GM19099 (cell line): ENCODE measurements around the gene SDF2.

Experiments used
- POLR2A ChIP-seq: IDR thresholded peaks from 3 replicates; pipeline ENCODE4 v1.6.1; 2011; ENCODE audit warnings: low read depth; ENCODE audit not compliant: insufficient read length; ENCODE audit errors: extremely low read depth

The SDF2 gene

GRCh38 chr17:28698253-28698941 is 36.7 kb upstream of the SDF2 start:
- no peak for TF ChIP-seq POLR2A

- no peak for TF ChIP-seq POLR2A
These were observed 32.2 kb upstream of the SDF2 start for GRCh38 chr17:28693869-28694268.

- TF ChIP-seq POLR2A: no peak
These were observed 27.3 kb upstream of the SDF2 start for GRCh38 chr17:28689011-28689410.

GRCh38 chr17:28688481-28688880 is 26.8 kb upstream of the SDF2 start:
- no peak for TF ChIP-seq POLR2A

- TF ChIP-seq POLR2A: no peak
These were observed 24.6 kb upstream of the SDF2 start for GRCh38 chr17:28686296-28686695.

- TF ChIP-seq POLR2A: no peak
These were observed 23.7 kb upstream of the SDF2 start for GRCh38 chr17:28685366-28685765.

GRCh38 chr17:28684963-28685362 is 23.3 kb upstream of the SDF2 start:
- TF ChIP-seq POLR2A: no peak

GRCh38 chr17:28682655-28683054 is 20.9 kb upstream of the SDF2 start:
- no peak for TF ChIP-seq POLR2A

GRCh38 chr17:28675980-28676379 is 14.3 kb upstream of the SDF2 start:
- TF ChIP-seq POLR2A: no peak

- TF ChIP-seq POLR2A: no peak
These were observed 13.8 kb upstream of the SDF2 start for GRCh38 chr17:28675490-28675889.

GRCh38 chr17:28669918-28670317 is 8.2 kb upstream of the SDF2 start:
- TF ChIP-seq POLR2A: no peak

- TF ChIP-seq POLR2A: no peak
These were observed 6.2 kb upstream of the SDF2 start for GRCh38 chr17:28667870-28668269.

GRCh38 chr17:28665994-28666393 is 4.3 kb upstream of the SDF2 start:
- TF ChIP-seq POLR2A: no peak

GRCh38 chr17:28663723-28664122 is 2.0 kb upstream of the SDF2 start:
- TF ChIP-seq POLR2A: no peak

- no peak for TF ChIP-seq POLR2A
These were observed 772 bp upstream of the SDF2 start for GRCh38 chr17:28662527-28662829.

- TF ChIP-seq POLR2A: no peak
These were observed 4.0 kb downstream of the SDF2 start for GRCh38 chr17:28657756-28658155.

- TF ChIP-seq POLR2A: no peak
These were observed 6.5 kb downstream of the SDF2 start for GRCh38 chr17:28655160-28655559.
